ENCODE results near the gene PEPD.

Gene PEPD

DNA sequence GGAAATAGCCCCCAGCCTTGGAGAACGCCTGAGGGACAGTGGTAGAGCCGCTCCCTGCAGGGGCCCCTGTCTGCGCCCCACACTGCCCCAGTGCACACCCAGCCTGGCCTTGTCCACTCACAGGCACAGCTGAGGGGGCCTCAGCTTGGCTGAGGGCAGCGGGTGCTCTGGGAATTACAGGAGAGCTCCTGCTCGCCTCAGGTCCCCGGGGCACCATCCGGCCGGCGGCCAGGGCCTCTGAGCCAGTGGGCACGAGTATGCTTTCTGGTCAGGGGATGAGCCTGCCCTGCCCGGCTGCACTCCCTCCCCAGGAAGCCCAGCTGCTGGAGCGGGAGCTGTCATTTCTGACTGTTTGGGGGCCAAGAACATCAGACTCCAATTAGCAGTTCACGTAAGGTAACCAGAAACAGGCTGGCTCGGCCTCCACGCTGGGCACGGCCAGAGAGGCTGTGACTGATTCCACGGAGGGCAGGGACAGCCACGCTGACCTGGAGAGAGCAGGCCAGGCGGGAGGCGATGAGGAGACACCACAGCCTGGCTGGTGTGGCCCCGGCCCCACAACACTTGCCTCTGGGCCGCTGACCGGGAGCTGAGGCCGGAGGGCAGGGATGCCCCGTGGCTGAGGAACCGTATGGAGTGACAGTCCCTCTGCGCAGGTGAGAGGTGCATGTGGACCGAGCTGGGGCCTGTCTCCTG lies 132.7 kb downstream of the PEPD start:
- TF ChIP-seq, protein P1, sequence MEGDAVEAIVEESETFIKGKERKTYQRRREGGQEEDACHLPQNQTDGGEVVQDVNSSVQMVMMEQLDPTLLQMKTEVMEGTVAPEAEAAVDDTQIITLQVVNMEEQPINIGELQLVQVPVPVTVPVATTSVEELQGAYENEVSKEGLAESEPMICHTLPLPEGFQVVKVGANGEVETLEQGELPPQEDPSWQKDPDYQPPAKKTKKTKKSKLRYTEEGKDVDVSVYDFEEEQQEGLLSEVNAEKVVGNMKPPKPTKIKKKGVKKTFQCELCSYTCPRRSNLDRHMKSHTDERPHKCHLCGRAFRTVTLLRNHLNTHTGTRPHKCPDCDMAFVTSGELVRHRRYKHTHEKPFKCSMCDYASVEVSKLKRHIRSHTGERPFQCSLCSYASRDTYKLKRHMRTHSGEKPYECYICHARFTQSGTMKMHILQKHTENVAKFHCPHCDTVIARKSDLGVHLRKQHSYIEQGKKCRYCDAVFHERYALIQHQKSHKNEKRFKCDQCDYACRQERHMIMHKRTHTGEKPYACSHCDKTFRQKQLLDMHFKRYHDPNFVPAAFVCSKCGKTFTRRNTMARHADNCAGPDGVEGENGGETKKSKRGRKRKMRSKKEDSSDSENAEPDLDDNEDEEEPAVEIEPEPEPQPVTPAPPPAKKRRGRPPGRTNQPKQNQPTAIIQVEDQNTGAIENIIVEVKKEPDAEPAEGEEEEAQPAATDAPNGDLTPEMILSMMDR (IDR thresholded peaks at IDR 0.05; ENCODE audit: low read depth, low read length, missing control alignments), result no peak
- no peak overlapping the region for H3K4me3 ChIP-seq (replicated peaks; ENCODE audit: low read depth, low read length)
- no peak for DNase-seq (ENCODE audit: extremely low read depth, low read depth)

DNA sequence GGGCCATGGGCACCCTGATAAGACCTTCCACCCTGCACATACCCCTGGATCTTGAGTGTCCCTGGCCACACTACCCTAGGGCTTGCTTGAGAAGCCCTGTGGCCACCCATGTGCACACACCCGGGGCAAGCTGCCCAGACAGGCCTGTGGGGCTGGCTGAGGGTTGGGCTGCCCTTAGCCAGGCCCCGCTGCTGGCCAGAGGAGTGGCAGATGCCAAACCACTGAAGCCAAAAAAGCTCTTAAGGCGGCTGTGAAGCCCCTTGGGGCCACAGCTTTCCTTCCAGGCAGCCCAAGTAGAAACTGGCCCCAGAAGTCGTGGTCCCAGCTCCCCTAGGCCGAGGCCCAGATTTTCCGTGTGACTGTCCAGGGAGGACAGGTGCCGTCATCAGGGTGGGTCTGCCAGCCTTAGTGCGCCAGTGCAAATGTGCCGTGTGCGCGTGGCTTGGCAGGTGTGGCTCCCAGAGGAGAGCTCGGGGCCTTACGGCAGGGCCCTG lies 133.3 kb downstream of the PEPD start:
- TF ChIP-seq, protein P1 (IDR thresholded peaks at IDR 0.05; ENCODE audit: low read depth, low read length, missing control alignments), result no peak
- no peak for DNase-seq (ENCODE audit: extremely low read depth, low read depth)
- no peak overlapping the region for H3K4me3 ChIP-seq (replicated peaks; ENCODE audit: low read depth, low read length)

DNA sequence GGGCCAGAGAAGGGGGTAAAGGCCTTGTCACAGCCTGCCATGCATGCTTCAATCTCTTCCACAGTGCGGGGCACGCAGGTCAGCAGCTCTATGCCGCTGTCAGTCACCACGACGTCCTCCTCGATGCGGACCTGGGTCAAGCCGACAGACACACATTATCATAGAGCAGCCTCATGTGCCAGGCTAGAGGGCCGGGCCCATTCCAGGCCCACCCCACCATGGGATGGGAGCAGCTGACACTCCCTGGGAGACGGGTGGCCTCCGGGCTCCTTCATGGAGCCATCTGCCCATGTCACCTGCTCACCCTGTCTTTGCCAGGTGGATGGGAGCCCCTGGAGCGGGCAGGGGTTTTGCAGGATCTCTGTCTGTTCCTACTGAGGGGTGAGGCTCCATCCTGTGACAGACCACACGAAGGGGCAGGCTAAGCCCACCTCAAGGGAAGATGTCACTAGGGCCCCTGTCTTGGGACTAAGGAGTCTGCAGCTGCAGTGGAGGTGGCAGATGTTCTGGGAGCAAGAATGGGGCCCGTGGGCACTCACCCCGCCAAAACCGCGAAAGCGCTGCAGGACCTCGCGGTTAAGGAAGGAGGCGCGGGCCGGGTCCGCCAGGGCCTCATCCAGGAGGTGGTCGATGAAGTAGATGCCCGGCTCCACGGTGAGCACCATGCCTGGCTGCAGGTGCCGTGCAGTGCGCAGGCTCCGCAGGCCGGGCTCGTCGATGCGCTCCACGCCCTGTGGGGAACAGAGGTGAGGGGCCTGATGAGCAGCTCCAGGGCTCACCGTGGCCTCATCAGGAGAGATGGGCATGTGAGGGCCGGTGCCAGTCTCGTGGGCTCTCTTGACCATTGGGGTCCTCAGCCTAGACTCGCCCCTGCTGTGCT lies 134.0 kb downstream of the PEPD start:
- H3K4me3 ChIP-seq (replicated peaks; ENCODE audit: low read depth, low read length), result no peak overlapping the region

DNA sequence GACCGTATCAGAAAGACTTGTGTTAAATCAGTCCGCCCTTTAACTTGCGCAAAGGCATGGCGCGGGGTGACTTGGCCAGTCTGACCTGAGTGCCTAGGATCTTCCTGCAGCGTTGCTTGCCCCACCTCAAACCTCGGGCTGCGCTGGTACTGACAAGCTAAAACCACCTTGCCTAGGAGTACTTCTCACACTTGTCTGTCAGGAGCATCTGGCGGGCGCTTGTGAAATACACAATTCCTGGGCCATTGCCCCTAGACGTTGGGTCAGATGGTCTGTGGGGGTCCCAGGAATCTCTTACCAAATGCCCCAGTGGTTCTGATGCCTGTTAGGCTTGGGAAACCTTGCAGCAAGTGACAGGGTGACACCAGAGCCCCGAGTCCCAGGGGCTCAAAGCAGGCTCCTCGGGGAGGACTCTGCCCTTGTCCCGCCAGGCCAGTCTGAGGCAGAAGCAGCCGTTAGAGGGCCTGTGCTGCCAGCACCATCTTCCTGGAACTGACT lies 135.2 kb downstream of the PEPD start:
- TF ChIP-seq, protein P1 (IDR thresholded peaks at IDR 0.05; ENCODE audit: low read depth, low read length, missing control alignments), result no peak
- no peak overlapping the region for H3K4me3 ChIP-seq (replicated peaks; ENCODE audit: low read depth, low read length)
- no peak for DNase-seq (ENCODE audit: extremely low read depth, low read depth)

More for the DNA sequence above, 134.0 kb downstream of the PEPD start:
- DNase-seq (ENCODE audit: extremely low read depth, low read depth), result no peak
- TF ChIP-seq, protein P1 (IDR thresholded peaks at IDR 0.05; ENCODE audit: low read depth, low read length, missing control alignments), result no peak

DNA sequence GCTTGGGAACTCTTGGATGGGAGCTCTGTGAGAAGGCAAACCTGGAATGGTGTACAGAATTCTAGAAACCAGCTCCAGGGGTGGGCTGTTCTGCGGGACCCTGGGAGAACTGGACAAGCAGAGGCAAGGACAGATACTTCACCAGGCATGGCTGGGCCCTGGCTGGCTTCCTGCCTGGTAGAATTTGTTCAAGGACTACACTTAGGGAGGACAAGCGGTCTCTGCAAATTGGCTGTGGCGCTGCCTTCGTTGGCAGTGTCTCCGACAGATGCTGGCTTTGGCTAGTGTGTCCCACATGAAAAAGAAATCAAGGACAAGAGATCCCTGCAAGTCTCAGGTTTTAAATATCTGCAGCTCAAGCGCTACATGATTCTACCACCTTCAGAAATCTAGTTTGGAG lies 135.6 kb downstream of the PEPD start:
- H3K4me3 ChIP-seq (replicated peaks; ENCODE audit: low read depth, low read length), result no peak overlapping the region
- no peak for DNase-seq (ENCODE audit: extremely low read depth, low read depth)
- TF ChIP-seq, protein P1 (IDR thresholded peaks at IDR 0.05; ENCODE audit: low read depth, low read length, missing control alignments), result no peak

DNA sequence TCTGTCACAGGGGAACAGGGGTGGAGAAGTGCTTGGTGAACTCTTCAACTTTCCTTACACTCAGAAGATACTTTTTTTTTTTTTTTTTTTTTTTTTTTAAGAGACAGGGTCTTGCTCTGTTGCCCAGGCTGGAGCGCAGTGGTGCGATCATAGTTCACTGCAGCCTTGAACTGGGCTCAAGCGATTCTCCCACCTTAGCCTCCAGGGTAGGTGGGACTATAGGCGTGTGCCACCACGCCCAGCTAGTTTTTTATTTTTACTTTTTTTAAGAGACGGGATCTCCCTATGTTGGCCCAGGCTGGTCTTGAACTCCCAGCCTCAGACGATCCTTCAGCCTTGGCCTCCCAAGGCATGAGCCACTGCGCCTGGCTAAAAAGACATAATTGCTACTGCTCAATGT lies 136.6 kb downstream of the PEPD start:
- TF ChIP-seq, protein P1 (IDR thresholded peaks at IDR 0.05; ENCODE audit: low read depth, low read length, missing control alignments), result no peak
- no peak for DNase-seq (ENCODE audit: extremely low read depth, low read depth)
- H3K4me3 ChIP-seq (replicated peaks; ENCODE audit: low read depth, low read length), result no peak overlapping the region
